ENCODE measurements around the gene SPAAR.
"Not testable (repeated sequence)": the region's sequence is repeated elsewhere in the genome, so short reads cannot be mapped to it uniquely, and the experiment has no call there.

Gene SPAAR

DNA sequence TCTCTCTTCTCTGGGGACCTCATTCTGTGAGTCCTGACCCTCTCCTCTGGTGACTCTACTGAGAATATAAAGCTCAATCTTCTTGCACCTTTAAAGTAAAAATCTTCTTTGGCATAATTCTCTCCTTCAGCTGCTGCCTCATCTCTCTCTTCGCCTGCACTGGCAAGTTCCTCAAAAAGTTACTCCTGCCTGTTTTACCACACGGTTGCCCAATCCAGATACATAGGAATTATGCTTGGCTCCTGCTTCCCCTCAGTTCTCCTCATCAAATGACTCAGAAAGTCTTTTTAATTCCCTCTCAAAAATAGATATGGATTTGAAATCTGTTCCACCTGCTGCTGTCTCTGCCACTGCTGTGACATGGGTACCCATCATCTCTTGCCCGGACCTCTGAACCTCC, 17.6 kb upstream of the SPAAR start:
- Mint-ChIP-seq H3K27ac (no peak overlapping the region), H3K27me3 (peaks cover 40% of the 10 kb centered on the region), H3K4me1 (no peaks in the 10 kb centered on the region), H3K4me3 (no peak overlapping the region), H3K9me3 (no peaks in the 10 kb centered on the region), H3K36me3 (no peaks in the 10 kb centered on the region)
- no peak for ATAC-seq

DNA sequence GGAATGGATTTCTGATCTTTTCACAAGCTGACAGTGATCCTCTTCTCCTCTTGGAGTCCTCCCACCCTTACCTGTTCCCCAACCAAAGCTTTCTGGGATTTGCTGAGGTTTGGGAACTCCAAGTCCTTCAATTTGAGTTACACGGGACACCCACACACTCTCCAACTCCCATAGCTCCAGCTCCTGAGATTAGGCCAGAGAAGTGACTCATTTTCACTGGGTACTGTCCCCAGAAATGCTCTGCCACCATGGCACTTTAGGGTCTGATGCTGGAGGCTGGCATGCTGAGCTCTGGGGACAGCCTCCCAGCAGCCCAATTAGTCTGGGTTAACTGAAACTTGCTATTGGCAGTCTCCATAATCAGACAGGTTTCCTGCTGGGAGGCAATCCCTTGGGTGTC, 17.2 kb upstream of the SPAAR start:
- H3K4me3 Mint-ChIP-seq: no peak overlapping the region
- ATAC-seq: no peak
- peaks cover 40% of the 10 kb centered on the region for H3K27me3 Mint-ChIP-seq
- H3K27ac Mint-ChIP-seq: no peak overlapping the region
- no peaks in the 10 kb centered on the region for H3K9me3 Mint-ChIP-seq
- H3K36me3 Mint-ChIP-seq: no peaks in the 10 kb centered on the region
- H3K4me1 Mint-ChIP-seq: no peaks in the 10 kb centered on the region

DNA sequence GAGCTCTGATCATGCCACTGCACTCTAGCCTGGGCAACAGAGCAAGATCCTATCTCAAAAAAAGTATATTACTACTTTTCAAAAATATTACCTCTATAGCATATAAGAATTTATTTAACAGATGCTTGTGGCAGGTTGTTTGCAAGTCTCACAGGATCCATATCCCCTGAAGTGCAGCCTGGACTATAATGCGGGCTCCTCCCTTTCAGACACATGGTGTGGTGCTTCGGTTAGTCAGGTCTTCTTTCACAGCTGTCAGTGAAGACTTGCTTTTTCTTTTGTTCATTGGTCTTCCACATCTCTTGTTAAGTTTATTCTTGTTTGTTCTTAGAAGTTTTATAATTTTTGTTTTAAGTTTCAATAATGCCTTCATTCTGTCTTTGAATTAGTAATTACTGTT, 12.7 kb upstream of the SPAAR start:
- Mint-ChIP-seq H3K4me3 (no peak overlapping the region), H3K9me3 (no peaks in the 10 kb centered on the region), H3K36me3 (no peaks in the 10 kb centered on the region), H3K27me3 (peaks cover 39% of the 10 kb centered on the region), H3K4me1 (no peaks in the 10 kb centered on the region), H3K27ac (no peak overlapping the region)
- no peak for ATAC-seq

DNA sequence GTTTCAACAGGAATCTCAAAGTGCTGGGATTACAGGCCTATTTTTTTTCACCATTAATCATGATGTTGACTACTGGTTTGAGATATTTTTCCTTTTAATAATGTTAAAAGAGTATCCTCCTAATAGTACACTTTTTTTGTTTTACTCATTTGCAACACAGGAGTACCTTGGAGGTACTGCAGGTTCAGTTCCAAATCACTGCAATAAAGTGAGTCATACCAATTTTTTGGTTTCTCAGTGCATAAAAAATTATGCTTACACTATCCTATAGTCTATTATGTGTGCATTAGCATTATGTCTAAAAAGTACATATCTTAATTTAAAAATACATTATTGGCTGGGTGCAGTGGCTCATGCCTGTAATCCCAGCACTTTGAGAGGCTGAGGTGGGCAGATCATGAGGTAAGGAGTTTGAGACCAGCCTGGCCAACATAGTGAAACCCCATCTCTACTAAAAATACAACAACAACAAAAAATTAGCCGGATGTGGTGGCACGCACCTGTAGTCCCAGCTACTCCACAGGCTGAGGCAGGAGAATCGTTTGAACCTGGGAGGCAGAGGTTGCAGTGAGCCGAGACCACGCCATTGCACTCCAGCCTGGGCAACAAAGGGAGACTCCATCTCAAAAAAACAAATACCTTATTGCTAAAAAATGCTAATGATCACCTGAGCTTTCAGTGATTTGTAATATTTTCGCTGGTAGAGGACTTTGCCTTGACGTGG, 11.8 kb upstream of the SPAAR start:
- not testable (repeated sequence) for ATAC-seq, H3K4me3 Mint-ChIP-seq, H3K9me3 Mint-ChIP-seq, H3K27ac Mint-ChIP-seq, H3K36me3 Mint-ChIP-seq, H3K4me1 Mint-ChIP-seq
- peaks cover 32% of the 10 kb centered on the region for H3K27me3 Mint-ChIP-seq

DNA sequence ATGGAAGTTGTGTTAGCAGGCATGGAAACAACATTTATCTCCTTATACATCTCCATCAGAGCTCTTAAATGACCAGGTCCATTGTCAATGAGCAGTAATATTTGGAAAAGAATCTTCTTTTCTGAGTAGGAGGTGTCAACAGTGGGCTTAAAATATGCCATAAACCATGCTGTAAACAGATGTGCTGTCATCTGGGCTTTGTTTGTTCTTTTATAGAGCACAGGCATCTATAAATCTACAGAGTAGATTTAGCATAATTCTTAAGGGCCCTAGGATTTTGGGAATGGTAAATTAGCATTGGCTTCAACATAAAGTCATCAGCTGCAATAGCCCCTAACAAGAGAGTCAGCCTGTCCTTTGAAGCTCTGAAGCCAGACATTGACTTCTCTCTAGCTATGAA, 11.0 kb upstream of the SPAAR start:
- H3K27me3 Mint-ChIP-seq: peaks cover 32% of the 10 kb centered on the region
- H3K4me1 Mint-ChIP-seq: no peaks in the 10 kb centered on the region

DNA sequence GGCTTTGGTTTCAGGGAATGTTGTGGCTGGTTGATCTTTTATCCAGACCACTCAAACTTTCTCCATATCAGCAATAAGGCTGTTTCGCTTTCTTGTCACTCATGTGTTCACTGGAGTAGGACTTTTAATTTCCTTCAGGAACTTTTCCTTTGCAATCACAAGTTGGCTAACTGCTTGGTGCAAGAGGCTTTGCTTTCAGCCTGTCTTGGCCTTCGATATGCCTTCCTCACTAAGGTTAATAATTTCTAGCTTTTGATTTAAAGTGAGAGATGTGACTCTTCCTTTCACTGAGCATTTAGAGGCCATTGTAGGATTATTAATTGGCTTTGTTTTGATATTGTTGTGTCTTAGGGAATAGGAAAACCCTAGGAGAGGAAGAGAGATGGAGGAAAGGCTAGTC, 10.3 kb upstream of the SPAAR start:
- Mint-ChIP-seq H3K27ac (no peak overlapping the region), H3K36me3 (no peaks in the 10 kb centered on the region), H3K9me3 (no peaks in the 10 kb centered on the region), H3K4me3 (no peak overlapping the region), H3K4me1 (no peaks in the 10 kb centered on the region), H3K27me3 (peaks cover 32% of the 10 kb centered on the region)
- ATAC-seq: no peak

More for the DNA sequence above, 11.0 kb upstream of the SPAAR start:
- no peak overlapping the region for H3K4me3 Mint-ChIP-seq
- no peaks in the 10 kb centered on the region for H3K36me3 Mint-ChIP-seq
- H3K9me3 Mint-ChIP-seq: no peaks in the 10 kb centered on the region
- ATAC-seq: no peak
- no peak overlapping the region for H3K27ac Mint-ChIP-seq

DNA sequence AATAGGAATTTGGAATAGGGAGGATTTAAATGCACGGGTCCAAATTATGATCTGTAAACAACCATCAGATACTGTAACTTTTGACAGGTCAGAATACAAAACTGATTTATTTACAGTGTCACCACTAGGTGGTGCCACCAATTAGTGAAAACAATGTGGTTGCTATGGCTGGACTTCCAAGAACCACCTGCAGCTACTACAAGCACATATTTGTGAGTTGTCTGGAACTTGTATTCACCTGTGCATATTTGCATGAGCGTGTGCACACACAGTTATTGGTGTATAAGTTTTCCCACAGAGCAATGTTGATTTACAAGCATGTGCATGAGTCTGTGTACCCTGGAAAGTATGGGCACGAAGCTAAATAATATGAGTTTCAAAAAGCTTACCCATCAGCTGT, 6.2 kb upstream of the SPAAR start:
- Mint-ChIP-seq H3K4me1 (peaks cover 2% of the 10 kb centered on the region), H3K4me3 (no peak overlapping the region), H3K36me3 (no peaks in the 10 kb centered on the region), H3K27ac (no peak overlapping the region), H3K27me3 (peaks cover 38% of the 10 kb centered on the region), H3K9me3 (no peaks in the 10 kb centered on the region)
- ATAC-seq: no peak

DNA sequence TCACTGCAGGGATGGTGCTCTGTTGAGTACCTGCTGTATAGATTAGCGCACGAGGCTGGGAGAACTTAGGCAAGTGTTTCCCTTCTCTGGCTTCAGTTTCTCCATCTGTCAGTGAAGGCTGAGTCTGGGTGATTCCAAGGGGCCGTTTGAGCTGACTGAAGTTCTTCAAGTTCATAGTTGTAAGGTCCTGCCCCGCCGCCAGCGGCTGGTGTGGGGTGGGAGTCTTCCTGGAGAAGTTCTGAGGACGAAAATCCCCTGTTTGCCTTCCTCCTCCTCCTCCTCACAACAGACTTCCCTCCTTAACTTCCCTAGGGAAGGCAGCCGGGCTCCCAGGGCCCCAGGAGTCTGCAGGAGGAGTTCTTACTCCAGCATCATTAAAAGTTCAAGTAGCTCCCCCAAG, 5.0 kb upstream of the SPAAR start:
- H3K27ac Mint-ChIP-seq: no peak overlapping the region
- peaks cover 46% of the 10 kb centered on the region for H3K27me3 Mint-ChIP-seq

DNA sequence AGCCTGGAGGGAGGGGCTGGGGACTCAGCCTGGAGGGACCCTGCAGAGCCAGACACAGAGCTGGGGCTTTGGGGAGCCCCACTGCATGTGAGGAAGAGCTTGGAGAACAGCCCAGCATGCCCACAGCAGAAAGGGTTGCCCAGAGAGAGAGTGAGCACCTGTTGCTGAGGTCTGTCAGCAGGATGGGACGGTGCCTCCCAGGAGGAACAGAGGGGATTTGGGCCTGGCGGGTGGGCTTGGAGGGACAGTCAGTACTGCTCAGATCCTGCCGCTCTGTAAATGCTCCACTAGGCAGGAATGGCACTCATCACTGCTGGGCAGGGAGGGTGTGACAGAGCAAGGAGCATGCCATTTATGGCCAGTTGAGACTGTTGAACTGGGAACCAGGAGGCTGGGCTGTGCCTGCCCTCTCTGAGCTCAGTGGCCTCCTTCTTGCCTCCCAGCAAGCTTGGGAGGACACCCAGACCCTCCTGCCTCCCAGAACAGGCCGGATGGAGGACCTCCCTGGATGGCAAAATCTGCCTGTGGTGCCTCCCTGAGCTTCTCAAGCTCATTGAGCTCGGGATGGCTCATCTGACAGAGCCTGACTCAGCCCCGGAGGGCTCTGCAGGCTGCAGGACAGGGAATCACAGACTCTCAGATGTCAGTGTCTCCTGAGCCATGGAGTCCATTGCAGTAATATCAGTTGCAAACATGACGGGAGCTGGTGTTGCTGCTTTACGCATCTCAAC, 4.1 kb upstream of the SPAAR start:
- H3K36me3 Mint-ChIP-seq: no peaks in the 10 kb centered on the region
- peak; percentile 13 for ATAC-seq

More for the DNA sequence above, 5.0 kb upstream of the SPAAR start:
- Mint-ChIP-seq H3K4me1 (peaks cover 6% of the 10 kb centered on the region), H3K4me3 (no peak overlapping the region), H3K36me3 (no peaks in the 10 kb centered on the region), H3K9me3 (no peaks in the 10 kb centered on the region)
- no peak for ATAC-seq

DNA sequence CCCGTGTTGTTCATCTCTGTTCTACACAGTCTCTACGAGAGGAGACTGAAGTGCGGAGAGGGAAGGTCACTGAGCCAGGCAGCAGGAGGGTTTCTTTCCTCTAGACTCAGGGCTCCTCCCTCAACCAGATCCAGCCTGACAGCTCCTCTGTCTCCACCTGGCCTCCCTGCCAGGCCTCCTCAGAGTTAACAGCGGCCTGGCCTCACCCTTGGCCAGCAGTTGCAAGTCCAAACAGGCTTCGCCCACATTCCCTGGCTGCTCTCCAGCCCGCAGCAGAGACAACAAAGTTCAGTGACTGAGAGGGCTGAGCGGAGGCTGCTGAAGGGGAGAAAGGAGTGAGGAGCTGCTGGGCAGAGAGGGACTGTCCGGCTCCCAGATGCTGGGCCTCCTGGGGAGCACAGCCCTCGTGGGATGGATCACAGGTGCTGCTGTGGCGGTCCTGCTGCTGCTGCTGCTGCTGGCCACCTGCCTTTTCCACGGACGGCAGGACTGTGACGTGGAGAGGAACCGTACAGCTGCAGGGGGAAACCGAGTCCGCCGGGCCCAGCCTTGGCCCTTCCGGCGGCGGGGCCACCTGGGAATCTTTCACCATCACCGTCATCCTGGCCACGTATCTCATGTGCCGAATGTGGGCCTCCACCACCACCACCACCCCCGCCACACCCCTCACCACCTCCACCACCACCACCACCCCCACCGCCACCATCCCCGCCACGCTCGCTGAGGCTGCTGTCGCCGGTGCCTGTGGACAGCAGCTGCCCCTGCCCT, 3.2 kb upstream of the SPAAR start, which contains the start of gene HRCT1:
Gene HRCT1 (plus strand): TSS at position 291 of the 768 bp plus-strand sequence. CDS start 86 bp downstream, at position 377.
- Mint-ChIP-seq H3K27ac (no peak within 1 kb of the TSS), H3K4me1 (peaks cover 11% of the 10 kb centered on the region), H3K4me3 (no peak within 1 kb of the TSS)

More for the DNA sequence above, 4.1 kb upstream of the SPAAR start:
- Mint-ChIP-seq H3K27ac (no peak overlapping the region), H3K27me3 (peaks cover 47% of the 10 kb centered on the region), H3K4me1 (peaks cover 6% of the 10 kb centered on the region), H3K9me3 (no peaks in the 10 kb centered on the region), H3K4me3 (no peak overlapping the region)

DNA sequence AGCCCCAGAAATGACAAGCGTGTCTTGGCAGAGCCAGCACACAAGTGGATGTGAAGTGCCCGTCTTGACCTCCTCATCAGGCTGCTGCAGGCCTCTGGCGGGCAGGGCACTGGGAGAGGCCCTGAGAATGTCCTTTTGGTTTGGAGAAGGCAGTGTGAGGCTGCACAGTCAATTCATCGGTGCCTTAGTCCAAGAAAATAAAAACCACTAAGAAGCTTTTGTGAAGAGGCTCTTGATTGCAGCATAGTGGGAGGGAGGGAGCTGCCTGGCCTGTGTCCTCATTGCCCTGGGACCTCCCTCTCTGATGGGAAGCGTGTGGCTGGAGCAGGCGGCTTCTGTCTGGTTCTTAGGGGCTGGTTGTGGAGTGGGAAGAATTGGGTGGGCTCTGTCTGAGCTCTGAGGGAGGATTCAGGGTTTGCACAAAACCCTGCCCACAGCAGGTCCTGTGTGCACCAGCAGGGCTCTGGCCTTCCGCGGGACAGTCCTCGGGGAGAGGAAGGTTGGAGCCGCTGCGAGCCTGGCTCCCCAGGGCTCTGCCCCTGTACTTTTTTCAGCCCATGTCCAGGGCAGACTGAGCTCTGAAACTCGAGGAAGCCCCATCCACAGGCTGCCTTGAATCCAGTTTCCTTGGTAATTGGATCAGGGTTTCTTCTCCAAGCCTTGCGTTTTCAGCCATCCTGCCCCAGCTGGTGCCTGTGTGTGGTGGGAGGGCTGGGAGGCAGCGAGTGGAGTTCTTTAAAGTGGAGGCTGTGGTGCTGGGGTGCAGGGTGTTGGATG, 2.2 kb upstream of the SPAAR start:
- no peaks in the 10 kb centered on the region for H3K9me3 Mint-ChIP-seq
- no peaks in the 10 kb centered on the region for H3K36me3 Mint-ChIP-seq
- H3K27ac Mint-ChIP-seq: no peak overlapping the region
- peaks cover 43% of the 10 kb centered on the region for H3K27me3 Mint-ChIP-seq
- H3K4me1 Mint-ChIP-seq: peaks cover 11% of the 10 kb centered on the region
- no peak overlapping the region for H3K4me3 Mint-ChIP-seq
- ATAC-seq: no peak

More for the DNA sequence above, 3.2 kb upstream of the SPAAR start, which contains the start of gene HRCT1:
- no peak for ATAC-seq
- H3K36me3 Mint-ChIP-seq: no peaks in the 10 kb centered on the region
- H3K27me3 Mint-ChIP-seq: peaks cover 49% of the 10 kb centered on the region
- H3K9me3 Mint-ChIP-seq: no peaks in the 10 kb centered on the region

DNA sequence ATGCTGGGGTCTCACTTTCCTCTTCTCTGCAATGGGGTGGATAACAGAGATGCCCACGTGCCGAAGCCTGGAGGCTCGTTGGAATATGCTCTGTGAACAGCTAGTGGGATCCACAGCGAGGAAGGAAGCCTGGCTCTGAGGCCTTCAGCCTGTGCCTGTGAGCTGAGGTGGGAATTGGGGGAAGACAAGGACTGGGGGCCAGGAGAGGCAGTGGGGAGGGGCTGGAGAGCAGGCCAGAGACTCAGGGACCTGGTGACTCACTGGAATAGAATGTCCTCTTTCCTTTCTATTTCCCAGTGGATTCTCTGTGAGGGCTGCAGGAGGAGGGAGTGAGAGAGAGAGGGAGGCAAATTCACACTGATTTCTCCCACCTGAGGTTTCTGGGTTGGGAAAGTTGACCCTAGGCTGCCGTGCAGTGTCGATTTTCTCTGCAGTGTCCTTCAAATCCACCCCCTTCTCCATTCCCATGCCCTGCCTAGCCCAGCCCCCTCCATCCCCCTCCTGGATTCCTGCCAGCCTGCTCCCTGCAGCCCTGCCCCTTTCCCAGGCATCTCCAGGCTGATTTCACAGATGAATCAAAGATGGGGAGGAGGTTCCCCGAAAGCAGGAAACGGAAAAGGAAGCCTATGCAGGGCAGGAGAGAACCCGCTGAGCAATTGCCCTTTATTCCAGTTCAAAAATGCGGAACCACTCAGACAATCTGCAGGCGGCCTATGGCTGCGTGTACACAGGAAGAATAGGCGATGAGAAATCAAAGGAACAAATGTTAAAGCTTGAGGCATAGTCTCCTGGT, 1.4 kb upstream of the SPAAR start:
- Mint-ChIP-seq H3K4me1 (peaks cover 11% of the 10 kb centered on the region), H3K9me3 (no peaks in the 10 kb centered on the region), H3K27ac (no peak overlapping the region), H3K36me3 (no peaks in the 10 kb centered on the region), H3K27me3 (peaks cover 43% of the 10 kb centered on the region), H3K4me3 (no peak overlapping the region)
- no peak for ATAC-seq

DNA sequence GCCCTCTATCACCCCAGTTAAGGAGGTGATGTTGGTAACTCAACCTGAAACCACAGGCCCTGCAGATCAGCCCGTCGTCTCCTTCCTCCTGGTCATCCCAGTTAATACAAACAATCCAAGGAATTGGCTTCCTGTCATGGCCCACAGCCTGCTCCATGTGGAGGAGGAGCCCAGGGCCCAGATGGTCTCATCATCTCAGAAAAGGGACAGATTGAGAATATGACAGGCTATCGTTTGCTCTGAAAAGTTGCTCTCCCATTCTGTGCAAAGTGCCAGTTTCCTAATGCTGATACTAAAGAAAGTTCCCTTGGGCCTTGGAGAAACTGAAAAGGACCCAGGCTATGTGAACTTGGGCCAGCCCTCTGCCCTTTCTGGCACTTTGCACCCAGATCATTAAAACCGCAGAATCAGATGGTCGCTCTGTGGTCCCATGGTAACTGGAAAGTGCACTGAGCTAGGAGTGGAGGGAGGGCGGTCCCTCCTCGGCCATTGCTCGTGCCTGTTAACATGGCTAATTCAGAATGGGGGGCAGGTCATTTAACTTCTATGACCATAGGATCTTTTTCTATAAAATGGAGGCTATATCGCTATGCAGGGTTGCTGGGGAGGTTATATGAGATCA, 675 bp upstream of the SPAAR start:
- Mint-ChIP-seq H3K9me3 (no peaks in the 10 kb centered on the region), H3K27me3 (peaks cover 43% of the 10 kb centered on the region), H3K4me1 (peaks cover 11% of the 10 kb centered on the region), H3K27ac (no peak overlapping the region), H3K36me3 (no peaks in the 10 kb centered on the region), H3K4me3 (no peak overlapping the region)
- ATAC-seq: no peak
